HL-60 (cell line): ENCODE results near the gene CLIP4.

Source experiments
- CTCF ChIP-seq: IDR thresholded peaks from one replicate; pipeline ENCODE4 v1.5.1; 2011; ENCODE audit warnings: low read length, control low read depth, inconsistent platforms; ENCODE audit not compliant: insufficient read depth
- POLR2AphosphoS5 ChIP-seq: IDR thresholded peaks from 2 replicates; pipeline ENCODE4 v1.6.1; 2012; ENCODE audit warnings: low read depth
- SPI1 ChIP-seq: IDR thresholded peaks from 2 replicates; pipeline ENCODE4 v1.6.1; 2012; ENCODE audit warnings: low read depth, mild to moderate bottlenecking, borderline replicate concordance
- TF ChIP-seq, protein P1 (sequence below): IDR thresholded peaks from 2 replicates; pipeline ENCODE4 v1.6.1; 2012; ENCODE audit warnings: low read depth; ENCODE audit not compliant: insufficient replicate concordance

GRCh38 chr2:29129586-29130281, 14.5 kb downstream of the CLIP4 start:
- no peak for TF ChIP-seq CTCF
- no peak for TF ChIP-seq POLR2AphosphoS5
- TF ChIP-seq, protein P1, sequence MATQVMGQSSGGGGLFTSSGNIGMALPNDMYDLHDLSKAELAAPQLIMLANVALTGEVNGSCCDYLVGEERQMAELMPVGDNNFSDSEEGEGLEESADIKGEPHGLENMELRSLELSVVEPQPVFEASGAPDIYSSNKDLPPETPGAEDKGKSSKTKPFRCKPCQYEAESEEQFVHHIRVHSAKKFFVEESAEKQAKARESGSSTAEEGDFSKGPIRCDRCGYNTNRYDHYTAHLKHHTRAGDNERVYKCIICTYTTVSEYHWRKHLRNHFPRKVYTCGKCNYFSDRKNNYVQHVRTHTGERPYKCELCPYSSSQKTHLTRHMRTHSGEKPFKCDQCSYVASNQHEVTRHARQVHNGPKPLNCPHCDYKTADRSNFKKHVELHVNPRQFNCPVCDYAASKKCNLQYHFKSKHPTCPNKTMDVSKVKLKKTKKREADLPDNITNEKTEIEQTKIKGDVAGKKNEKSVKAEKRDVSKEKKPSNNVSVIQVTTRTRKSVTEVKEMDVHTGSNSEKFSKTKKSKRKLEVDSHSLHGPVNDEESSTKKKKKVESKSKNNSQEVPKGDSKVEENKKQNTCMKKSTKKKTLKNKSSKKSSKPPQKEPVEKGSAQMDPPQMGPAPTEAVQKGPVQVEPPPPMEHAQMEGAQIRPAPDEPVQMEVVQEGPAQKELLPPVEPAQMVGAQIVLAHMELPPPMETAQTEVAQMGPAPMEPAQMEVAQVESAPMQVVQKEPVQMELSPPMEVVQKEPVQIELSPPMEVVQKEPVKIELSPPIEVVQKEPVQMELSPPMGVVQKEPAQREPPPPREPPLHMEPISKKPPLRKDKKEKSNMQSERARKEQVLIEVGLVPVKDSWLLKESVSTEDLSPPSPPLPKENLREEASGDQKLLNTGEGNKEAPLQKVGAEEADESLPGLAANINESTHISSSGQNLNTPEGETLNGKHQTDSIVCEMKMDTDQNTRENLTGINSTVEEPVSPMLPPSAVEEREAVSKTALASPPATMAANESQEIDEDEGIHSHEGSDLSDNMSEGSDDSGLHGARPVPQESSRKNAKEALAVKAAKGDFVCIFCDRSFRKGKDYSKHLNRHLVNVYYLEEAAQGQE, result no peak
- no peak for TF ChIP-seq SPI1
